Bronchial epithelial cell (primary cell): ENCODE measurements around the gene AKR1A1. TPM values are rescaled to one million over a fixed set of nuclear protein-coding genes. Genes with fewer than 3 reads are reported as not detected.
"Not testable (repeated sequence)": the region's sequence is repeated elsewhere in the genome, so short reads cannot be mapped to it uniquely, and the experiment has no call there.

Experiments used
- DNase-seq: peaks from one replicate; pipeline ENCODE4 v3.0.0-alpha.2; 2010; ENCODE audit warnings: low read depth
- FAIRE-seq: peaks from 2 replicates; lab custom pipeline; 2011; peaks lifted over from hg19 to GRCh38; lab: Jason Lieb, UNC
- H3K27me3 ChIP-seq: 2 replicates; pipeline ENCODE4 v1.5.1; 2011; ENCODE audit warnings: low read length; ENCODE audit not compliant: control insufficient read depth, insufficient read depth
- H3K36me3 ChIP-seq: 2 replicates; pipeline ENCODE4 v1.5.1; 2011; ENCODE audit warnings: low read length; ENCODE audit not compliant: control insufficient read depth, insufficient read depth
- H3K4me3 ChIP-seq: 2 replicates; pipeline ENCODE4 v1.5.1; 2011; ENCODE audit warnings: mild to moderate bottlenecking, low read depth, low read length, control low read depth
- total RNA-seq: library from RNA; depleted of rRNA; stranded (reverse); fragments of >200 nt; gene quantifications from 2 replicates; pipeline ENCODE4 v1.2.1, GENCODE V29; 2014
- TF ChIP-seq, protein P1 (sequence below): IDR thresholded peaks from 2 replicates; pipeline ENCODE4 v1.5.1; 2011; ENCODE audit warnings: mild to moderate bottlenecking, moderate library complexity, low read length, control low read depth, inconsistent platforms; ENCODE audit not compliant: insufficient read depth, severe bottlenecking

Gene AKR1A1
- total RNA-seq, 1 donor from 2014 or later: 145 TPM

DNA sequence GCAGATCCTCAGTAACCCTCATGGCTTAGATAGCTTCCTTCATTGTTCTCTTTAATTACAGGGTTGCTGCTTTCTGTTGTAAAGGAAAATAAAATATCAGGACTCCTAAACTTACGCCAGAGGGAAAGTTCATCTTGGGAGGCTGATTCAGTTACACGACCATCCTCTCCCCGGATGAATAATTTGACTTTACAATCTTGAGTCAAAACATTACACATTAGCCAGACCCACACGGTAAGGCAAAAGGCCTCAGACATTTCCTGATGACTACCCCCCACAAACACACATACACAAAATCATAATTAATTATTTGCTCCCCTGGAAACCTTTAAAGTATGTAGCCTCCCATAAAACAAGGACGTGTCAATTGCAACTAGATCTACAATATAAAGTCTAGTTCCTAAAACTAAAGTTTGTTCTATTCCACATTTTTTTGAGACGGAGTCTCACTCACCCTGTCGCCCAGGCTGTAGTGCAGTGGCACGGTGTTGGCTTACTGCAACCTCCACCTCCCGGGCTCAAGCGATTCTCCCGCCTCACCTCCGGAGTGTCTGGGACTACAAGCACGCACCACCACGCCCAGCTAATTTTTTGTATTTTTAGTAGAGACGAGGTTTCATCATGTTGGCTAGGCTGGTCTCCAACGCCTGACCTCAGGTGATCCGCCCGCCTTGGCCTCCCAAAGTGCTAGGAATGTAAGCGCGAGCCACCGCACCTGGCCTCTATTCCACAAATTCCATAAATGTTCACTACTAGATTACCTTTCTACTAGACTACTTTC lies 28.1 kb upstream of the AKR1A1 start:
- peak overlapping the region; percentile 96 for H3K4me3 ChIP-seq
- no peak for FAIRE-seq
- peak; percentile 68 for DNase-seq
- TF ChIP-seq, protein P1, sequence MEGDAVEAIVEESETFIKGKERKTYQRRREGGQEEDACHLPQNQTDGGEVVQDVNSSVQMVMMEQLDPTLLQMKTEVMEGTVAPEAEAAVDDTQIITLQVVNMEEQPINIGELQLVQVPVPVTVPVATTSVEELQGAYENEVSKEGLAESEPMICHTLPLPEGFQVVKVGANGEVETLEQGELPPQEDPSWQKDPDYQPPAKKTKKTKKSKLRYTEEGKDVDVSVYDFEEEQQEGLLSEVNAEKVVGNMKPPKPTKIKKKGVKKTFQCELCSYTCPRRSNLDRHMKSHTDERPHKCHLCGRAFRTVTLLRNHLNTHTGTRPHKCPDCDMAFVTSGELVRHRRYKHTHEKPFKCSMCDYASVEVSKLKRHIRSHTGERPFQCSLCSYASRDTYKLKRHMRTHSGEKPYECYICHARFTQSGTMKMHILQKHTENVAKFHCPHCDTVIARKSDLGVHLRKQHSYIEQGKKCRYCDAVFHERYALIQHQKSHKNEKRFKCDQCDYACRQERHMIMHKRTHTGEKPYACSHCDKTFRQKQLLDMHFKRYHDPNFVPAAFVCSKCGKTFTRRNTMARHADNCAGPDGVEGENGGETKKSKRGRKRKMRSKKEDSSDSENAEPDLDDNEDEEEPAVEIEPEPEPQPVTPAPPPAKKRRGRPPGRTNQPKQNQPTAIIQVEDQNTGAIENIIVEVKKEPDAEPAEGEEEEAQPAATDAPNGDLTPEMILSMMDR: no peak
- H3K27me3 ChIP-seq: no peaks in the 10 kb centered on the region
- peaks cover 7% of the 10 kb centered on the region for H3K36me3 ChIP-seq

- H3K27me3 ChIP-seq, H3K36me3 ChIP-seq, DNase-seq, FAIRE-seq, H3K4me3 ChIP-seq: not testable (repeated sequence)
These were observed 27.1 kb upstream of the AKR1A1 start for GRCh38 chr1:45523516-45523915.

GRCh38 chr1:45523975-45524374 lies 26.7 kb upstream of the AKR1A1 start:
- DNase-seq, H3K27me3 ChIP-seq, H3K4me3 ChIP-seq, FAIRE-seq, H3K36me3 ChIP-seq: not testable (repeated sequence)

DNA sequence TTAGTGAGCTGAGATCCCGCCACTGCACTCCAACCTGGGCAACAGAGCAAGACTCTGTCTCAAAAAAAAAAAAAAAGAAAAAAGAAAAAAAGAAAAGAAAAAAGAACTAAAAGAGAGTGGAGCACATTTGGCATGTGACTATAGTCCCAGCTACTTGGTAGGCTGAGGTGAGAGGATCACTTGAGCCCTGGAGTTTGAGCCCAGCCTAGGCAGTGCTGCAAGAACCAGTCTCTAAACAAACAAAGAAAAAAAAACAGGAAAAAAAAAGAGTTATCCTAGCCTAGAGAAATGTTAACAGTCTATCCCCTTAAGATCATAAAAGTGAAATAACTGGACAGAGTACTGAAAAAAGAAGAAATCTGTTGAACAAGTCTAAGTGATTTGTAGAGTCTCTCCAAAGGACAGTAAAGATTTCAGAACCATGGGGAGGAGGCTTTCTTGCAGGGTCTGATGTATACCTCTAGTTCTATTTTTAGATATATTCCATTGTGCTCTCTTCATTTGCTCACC lies 24.4 kb upstream of the AKR1A1 start:
- Histone ChIP-seq H3K4me3 (no peak overlapping the region), H3K36me3 (no peaks in the 10 kb centered on the region), H3K27me3 (no peaks in the 10 kb centered on the region)
- FAIRE-seq: no peak
- TF ChIP-seq, protein P1: no peak
- DNase-seq: no peak

- TF ChIP-seq, protein P1: no peak
- H3K27me3 ChIP-seq: no peaks in the 10 kb centered on the region
- no peaks in the 10 kb centered on the region for H3K36me3 ChIP-seq
- DNase-seq: no peak
- H3K4me3 ChIP-seq: no peak overlapping the region
- FAIRE-seq: no peak
These were observed 19.9 kb upstream of the AKR1A1 start for GRCh38 chr1:45530632-45531135.

DNA sequence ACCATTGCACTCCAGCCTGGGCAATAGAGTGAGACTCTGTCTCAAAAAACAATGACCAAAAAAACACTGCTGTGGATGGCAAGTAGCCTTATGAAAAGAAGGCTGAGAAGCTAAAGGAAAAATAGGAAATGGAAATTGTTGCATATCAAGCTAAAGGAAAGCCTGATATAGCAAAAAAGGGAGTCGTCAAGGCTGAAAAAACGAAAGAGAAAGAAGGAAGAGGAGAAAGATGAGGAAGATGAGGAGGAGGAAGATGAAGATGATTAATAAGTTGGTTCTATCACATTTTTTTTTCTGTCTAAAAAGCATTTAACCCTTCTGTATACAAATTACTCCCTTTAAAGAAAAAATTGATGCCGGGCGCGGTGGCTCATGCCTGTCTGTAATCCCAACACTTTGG lies 18.8 kb upstream of the AKR1A1 start:
- no peaks in the 10 kb centered on the region for H3K36me3 ChIP-seq
- FAIRE-seq (no peak), DNase-seq (no peak)
- TF ChIP-seq, protein P1: no peak
- H3K27me3 ChIP-seq: no peaks in the 10 kb centered on the region
- no peak overlapping the region for H3K4me3 ChIP-seq
